Mucosa of rectum (tissue), 2 donors: Measurements from ENCODE around the gene IL17RD.
"Not testable (repeated sequence)": the region's sequence is repeated elsewhere in the genome, so short reads cannot be mapped to it uniquely, and the experiment has no call there.

ENCODE experiments used
- H3K27ac ChIP-seq, 2 donors: one replicate each; pipeline ENCODE4 v1.7.0; 2013; ENCODE audit warnings: inconsistent platforms in 2 of 2, low read depth in 2 of 2, low read length in 2 of 2
- H3K27me3 ChIP-seq, 2 donors: one replicate each; pipeline ENCODE4 v1.7.0; 2013; ENCODE audit warnings: low read length in 2 of 2; ENCODE audit not compliant: control insufficient read depth in 2 of 2, insufficient read depth in 2 of 2
- H3K36me3 ChIP-seq, 2 donors: one replicate each; pipeline ENCODE4 v1.7.0; 2013; ENCODE audit warnings: low read length in 2 of 2; ENCODE audit not compliant: control insufficient read depth in 2 of 2, insufficient read depth in 2 of 2
- H3K4me1 ChIP-seq, 2 donors: one replicate each; pipeline ENCODE4 v1.7.0; 2013; ENCODE audit warnings: low read length in 2 of 2, mild to moderate bottlenecking in 1 of 2; ENCODE audit not compliant: control insufficient read depth in 2 of 2, insufficient read depth in 2 of 2
- H3K4me3 ChIP-seq, 2 donors: one replicate each; pipeline ENCODE4 v1.7.0; 2013; ENCODE audit warnings: low read length in 2 of 2
- H3K9ac ChIP-seq, 2 donors: one replicate each; pipeline ENCODE4 v1.7.0; 2013; ENCODE audit warnings: low read length in 2 of 2, low read depth in 1 of 2, mild to moderate bottlenecking in 1 of 2
- H3K9me3 ChIP-seq, 2 donors: one replicate each; pipeline ENCODE4 v1.7.0; 2013; ENCODE audit warnings: low read length in 2 of 2; ENCODE audit not compliant: control insufficient read depth in 2 of 2
- donor health status: healthy.
- donor health status: Normal muscosa, but diverticular disease.

Gene IL17RD

GRCh38 chr3:57094575-57094974 is 70.6 kb downstream of the IL17RD start:
- no peaks in the 10 kb centered on the region for H3K36me3 ChIP-seq
- H3K27me3 ChIP-seq: no peaks in the 10 kb centered on the region
- no peak overlapping the region for H3K27ac ChIP-seq
- H3K4me1 ChIP-seq: no peaks in the 10 kb centered on the region
- no peak overlapping the region for H3K9ac ChIP-seq
- H3K9me3 ChIP-seq: no peaks in the 10 kb centered on the region
- no peak overlapping the region for H3K4me3 ChIP-seq

GRCh38 chr3:57093971-57094535 is 71.1 kb downstream of the IL17RD start:
- Histone ChIP-seq H3K36me3 (no peaks in the 10 kb centered on the region), H3K4me1 (no peaks in the 10 kb centered on the region), H3K9ac (no peak overlapping the region), H3K9me3 (no peaks in the 10 kb centered on the region), H3K27ac (no peak overlapping the region), H3K4me3 (no peak overlapping the region), H3K27me3 (no peaks in the 10 kb centered on the region)

GRCh38 chr3:57093489-57093888 is 71.7 kb downstream of the IL17RD start:
- Histone ChIP-seq H3K4me1 (no peaks in the 10 kb centered on the region), H3K27ac (no peak overlapping the region), H3K27me3 (no peaks in the 10 kb centered on the region), H3K9ac (no peak overlapping the region), H3K9me3 (no peaks in the 10 kb centered on the region), H3K36me3 (no peaks in the 10 kb centered on the region), H3K4me3 (no peak overlapping the region)

- Histone ChIP-seq H3K9ac (no peak overlapping the region), H3K27ac (no peak overlapping the region), H3K36me3 (no peaks in the 10 kb centered on the region)
Observed at GRCh38 chr3:57091521-57092273, 73.5 kb downstream of the IL17RD start.

GRCh38 chr3:57089043-57089442 is 76.1 kb downstream of the IL17RD start:
- Histone ChIP-seq H3K9ac (no peak overlapping the region), H3K27ac (no peak overlapping the region), H3K27me3 (no peaks in the 10 kb centered on the region), H3K4me3 (no peak overlapping the region), H3K9me3 (no peaks in the 10 kb centered on the region), H3K4me1 (no peaks in the 10 kb centered on the region), H3K36me3 (no peaks in the 10 kb centered on the region)

More at GRCh38 chr3:57091521-57092273, 73.5 kb downstream of the IL17RD start:
- Histone ChIP-seq H3K4me3 (no peak overlapping the region), H3K27me3 (no peaks in the 10 kb centered on the region), H3K9me3 (no peaks in the 10 kb centered on the region), H3K4me1 (no peaks in the 10 kb centered on the region)

GRCh38 chr3:57088503-57088902 is 76.7 kb downstream of the IL17RD start:
- Histone ChIP-seq H3K36me3 (no peaks in the 10 kb centered on the region), H3K4me1 (no peaks in the 10 kb centered on the region), H3K27ac (no peak overlapping the region), H3K9ac (no peak overlapping the region), H3K27me3 (no peaks in the 10 kb centered on the region), H3K4me3 (no peak overlapping the region), H3K9me3 (no peaks in the 10 kb centered on the region)

- Histone ChIP-seq H3K9ac (no peak overlapping the region), H3K36me3 (no peaks in the 10 kb centered on the region), H3K4me3 (no peak overlapping the region), H3K4me1 (no peaks in the 10 kb centered on the region), H3K27ac (no peak overlapping the region), H3K27me3 (no peaks in the 10 kb centered on the region), H3K9me3 (no peaks in the 10 kb centered on the region)
Observed at GRCh38 chr3:57087361-57088092, 77.6 kb downstream of the IL17RD start.

- H3K9me3 ChIP-seq: no peaks in the 10 kb centered on the region
- H3K36me3 ChIP-seq: no peaks in the 10 kb centered on the region
- H3K9ac ChIP-seq: no peak overlapping the region
- no peaks in the 10 kb centered on the region for H3K4me1 ChIP-seq
- no peak overlapping the region for H3K27ac ChIP-seq
- H3K27me3 ChIP-seq: no peaks in the 10 kb centered on the region
- H3K4me3 ChIP-seq: no peak overlapping the region
Observed at GRCh38 chr3:57086201-57086600, 79.0 kb downstream of the IL17RD start.

GRCh38 chr3:57085211-57085610 is 79.9 kb downstream of the IL17RD start:
- Histone ChIP-seq H3K4me3 (no peak overlapping the region), H3K9ac (no peak overlapping the region), H3K9me3 (no peaks in the 10 kb centered on the region), H3K36me3 (no peaks in the 10 kb centered on the region), H3K4me1 (no peaks in the 10 kb centered on the region), H3K27ac (no peak overlapping the region), H3K27me3 (no peaks in the 10 kb centered on the region)

- not testable (repeated sequence) for H3K27me3 ChIP-seq, H3K36me3 ChIP-seq, H3K27ac ChIP-seq, H3K4me1 ChIP-seq, H3K9me3 ChIP-seq, H3K4me3 ChIP-seq, H3K9ac ChIP-seq
Observed at GRCh38 chr3:57083266-57083995, 81.7 kb downstream of the IL17RD start.
